ENCODE results near the gene PMP22.

- TF ChIP-seq, protein P1, sequence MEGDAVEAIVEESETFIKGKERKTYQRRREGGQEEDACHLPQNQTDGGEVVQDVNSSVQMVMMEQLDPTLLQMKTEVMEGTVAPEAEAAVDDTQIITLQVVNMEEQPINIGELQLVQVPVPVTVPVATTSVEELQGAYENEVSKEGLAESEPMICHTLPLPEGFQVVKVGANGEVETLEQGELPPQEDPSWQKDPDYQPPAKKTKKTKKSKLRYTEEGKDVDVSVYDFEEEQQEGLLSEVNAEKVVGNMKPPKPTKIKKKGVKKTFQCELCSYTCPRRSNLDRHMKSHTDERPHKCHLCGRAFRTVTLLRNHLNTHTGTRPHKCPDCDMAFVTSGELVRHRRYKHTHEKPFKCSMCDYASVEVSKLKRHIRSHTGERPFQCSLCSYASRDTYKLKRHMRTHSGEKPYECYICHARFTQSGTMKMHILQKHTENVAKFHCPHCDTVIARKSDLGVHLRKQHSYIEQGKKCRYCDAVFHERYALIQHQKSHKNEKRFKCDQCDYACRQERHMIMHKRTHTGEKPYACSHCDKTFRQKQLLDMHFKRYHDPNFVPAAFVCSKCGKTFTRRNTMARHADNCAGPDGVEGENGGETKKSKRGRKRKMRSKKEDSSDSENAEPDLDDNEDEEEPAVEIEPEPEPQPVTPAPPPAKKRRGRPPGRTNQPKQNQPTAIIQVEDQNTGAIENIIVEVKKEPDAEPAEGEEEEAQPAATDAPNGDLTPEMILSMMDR (IDR thresholded peaks at IDR 0.05) = no peak
- no peak for TF ChIP-seq POLR2A (IDR thresholded peaks at IDR 0.05)
Observed at GRCh38 chr17:15273141-15273793, 8.1 kb upstream of the PMP22 start.

Measured in vagina (tissue), 2 donors.